Activated T-cell treated with anti-CD3 and anti-CD28 coated beads for 24 hours (primary cell): Measurements from ENCODE around the gene IVD.

Experiments used
- DNase-seq: peaks from one replicate; pipeline ENCODE4 v3.0.0-alpha.2; 2020; ENCODE audit warnings: low read depth

The IVD gene

DNA sequence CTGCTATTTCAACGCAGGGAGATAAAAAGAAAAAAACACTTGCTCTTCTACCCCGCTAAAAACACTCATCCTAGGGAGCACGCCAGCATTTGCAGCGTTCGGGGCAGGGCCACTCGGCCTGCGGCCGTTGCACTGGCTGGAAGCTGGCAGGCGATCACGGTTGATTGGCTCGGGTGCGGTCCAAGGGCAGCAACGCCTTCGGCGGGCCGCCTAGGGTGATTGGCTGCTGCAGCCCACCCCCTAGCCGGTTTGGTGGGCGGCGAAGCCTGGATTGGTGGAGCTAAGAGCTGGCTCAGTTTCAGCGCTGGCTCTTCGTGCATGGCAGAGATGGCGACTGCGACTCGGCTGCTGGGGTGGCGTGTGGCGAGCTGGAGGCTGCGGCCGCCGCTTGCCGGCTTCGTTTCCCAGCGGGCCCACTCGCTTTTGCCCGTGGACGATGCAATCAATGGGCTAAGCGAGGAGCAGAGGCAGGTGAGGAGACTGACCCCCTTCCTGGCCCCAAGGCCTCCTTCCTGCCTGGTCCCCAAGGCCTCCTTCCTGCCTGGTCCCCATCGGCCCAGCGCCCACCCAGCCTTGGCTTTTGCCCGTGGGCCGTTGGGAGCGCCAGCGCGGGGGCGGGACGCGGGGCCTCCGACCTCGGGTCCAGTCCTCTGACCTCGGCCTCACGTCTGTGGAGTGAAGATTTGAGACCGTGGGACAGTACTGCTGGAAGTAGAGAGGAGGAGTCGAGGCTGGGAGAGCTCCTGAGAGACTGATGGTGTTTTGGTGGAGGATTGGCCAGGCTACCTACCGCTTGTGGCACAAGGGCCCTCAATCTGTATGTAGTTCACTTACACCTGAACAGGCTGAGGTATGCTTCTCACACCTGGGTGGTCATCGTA is at the start of gene IVD:
Gene IVD, plus strand, starts transcription at position 295 of the 881 bp plus-strand sequence. Its CDS starts 33 bp downstream, at position 328.
- DNase-seq: peak; percentile 92

DNA sequence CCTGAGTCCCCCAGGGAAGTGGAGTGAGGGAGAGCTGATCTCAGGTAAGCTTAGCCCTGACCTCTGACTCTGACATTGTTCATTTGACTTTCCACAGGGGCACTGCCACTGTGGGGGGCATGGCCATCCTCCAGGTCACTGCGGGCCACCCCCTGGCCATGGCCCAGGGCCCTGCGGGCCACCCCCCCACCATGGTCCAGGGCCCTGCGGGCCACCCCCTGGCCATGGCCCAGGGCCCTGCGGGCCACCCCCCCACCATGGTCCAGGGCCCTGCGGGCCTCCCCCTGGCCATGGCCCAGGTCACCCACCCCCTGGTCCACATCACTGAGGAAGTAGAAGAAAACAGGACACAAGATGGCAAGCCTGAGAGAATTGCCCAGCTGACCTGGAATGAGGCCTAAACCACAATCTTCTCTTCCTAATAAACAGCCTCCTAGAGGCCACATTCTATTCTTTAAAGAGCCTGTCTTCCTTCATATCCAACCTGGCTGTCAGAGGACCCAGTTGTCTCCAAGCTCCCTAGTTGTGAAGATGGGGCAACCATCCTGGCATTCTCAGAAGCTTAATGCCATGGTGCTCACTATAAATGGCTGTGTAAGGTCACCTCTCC is 49.5 kb upstream of the IVD start:
- no peak for DNase-seq

DNA sequence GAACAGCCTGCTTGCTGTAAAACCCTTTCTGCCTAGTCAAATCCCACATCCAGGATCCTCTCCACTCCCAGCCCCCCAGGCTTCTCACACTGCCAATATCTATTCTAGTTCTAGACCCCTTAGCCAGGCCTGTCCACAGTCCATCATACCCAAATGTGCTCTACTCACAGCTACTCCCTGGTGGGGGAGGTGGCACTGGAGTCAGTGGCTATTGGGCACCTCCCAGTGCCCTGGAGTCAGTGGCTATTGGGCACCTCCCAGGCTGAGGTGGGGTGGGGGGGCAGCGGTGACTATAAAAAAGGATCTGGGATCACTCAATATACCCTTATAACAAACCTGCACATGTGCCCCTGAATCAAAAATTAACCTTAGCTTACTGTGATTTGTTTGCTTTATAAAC is 48.3 kb upstream of the IVD start:
- DNase-seq: no peak

DNA sequence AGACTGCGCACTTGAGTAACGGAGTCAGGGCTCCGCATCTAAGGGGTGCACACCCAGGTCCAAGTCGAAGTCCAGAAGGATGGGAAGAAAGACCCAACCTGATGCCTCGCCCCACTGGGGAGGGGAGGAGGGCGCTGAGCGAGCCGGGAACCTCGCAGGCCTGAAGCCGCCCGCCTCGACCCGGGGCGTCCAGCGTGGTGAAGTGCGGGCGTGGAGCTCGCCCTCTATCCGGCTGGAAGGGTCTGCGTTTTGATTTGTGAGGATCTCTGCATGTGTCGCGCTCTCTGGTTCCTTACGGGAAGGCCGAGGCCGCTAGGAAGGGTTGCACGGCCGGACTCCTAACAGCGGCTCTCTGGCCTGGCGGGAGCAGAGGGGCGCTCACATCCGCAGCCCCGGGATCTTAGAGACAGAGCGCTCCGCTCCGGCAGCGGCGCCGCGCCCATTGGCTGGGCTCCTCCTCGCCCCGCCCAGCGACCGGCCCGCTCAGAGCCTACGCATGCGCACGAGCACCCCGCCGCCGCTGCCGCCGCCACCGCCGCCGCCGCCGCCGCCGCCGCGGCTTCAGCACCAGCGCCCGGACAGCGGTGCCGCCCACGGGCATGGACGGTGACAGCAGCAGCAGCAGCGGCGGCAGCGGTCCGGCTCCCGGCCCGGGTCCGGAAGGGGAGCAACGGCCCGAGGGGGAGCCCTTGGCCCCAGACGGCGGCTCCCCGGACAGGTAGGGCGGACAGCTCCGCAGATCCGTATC is 47.7 kb upstream of the IVD start, which contains the start of gene DISP2:
Gene DISP2, plus strand, starts transcription at position 497 of the 748 bp plus-strand sequence. Its CDS starts 103 bp downstream, at position 600.
- peak; percentile 86 for DNase-seq

DNA sequence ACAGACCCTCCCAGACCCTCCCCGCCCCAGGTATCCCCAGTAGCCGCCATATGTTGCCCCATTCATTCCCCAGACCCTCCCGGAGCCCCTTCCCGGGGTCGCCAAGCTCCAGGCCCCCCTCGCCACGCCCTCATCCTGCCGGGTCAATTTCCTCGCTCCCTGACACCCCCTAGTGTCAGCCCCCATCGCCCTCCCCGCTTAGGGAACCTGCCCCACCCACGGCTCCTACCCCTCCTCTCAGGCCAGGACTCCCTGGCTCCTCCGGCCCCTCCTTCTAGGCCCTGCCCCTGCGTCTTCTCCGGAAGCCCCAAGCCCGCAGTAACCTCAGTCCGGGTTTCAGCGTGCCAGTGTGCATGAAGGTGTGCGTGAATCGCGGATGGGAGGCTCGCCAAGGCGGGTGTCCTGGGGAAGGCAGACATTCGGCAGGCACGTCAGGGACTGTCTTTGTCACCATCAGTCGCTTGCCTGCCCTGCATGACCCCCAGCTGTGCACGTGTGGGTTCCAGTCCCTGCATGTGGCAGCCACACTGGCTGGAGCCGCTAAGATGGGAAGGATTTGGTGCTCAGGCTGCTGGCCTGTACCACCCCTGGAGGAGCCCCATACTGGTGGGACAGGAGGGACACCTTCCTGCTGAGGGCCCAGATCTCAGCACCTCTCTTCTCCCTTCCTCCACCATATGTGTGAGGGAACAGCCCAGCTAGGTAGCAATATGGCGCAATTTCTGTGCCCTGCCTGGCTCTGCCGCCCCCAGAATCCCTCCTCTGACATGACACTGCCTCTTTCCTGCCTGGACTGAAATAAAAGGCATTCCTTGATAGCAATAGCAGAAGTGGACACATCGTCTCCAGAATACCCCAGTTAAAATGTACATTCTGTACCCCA is 46.9 kb upstream of the IVD start:
- no peak for DNase-seq

DNA sequence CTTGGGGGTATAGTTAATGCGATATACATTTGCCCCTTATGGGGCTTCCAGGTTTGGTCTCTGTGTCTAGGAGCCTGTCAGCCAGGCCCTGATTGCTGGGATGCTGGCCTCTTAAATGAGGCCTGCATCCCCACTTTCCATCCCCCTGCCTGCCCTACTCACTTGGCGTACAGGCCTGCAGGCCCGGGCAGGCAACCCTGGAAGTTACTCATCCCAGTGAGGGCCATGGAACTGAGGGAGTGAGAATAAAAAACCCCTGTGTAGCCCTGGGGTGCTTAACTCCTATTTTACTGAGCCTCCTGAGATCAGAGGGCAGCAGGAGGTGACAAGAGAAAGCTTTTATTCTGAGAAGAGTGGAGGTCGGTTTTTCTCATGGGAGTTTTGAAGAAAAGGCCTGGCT is 45.6 kb upstream of the IVD start:
- DNase-seq: no peak

DNA sequence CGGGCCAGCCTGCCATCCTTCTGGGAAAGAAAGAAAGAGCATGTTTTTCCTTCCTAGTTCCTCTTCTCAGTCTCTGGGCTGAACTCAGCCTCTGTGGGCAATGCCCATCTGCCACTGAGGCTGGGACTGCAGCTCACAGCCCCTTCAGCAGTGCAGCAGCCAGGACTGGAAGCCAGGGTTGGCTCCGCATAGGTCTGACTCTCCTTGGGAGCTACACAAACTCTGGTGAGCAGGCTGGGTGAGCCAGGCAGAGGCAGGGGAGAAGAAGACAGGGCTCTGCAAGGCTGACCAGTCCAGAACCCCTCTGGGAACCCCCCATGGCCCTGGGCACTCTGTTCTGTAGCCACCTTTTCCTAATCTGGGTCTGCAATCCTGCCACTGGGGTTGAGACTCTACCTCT is 44.0 kb upstream of the IVD start:
- no peak for DNase-seq

DNA sequence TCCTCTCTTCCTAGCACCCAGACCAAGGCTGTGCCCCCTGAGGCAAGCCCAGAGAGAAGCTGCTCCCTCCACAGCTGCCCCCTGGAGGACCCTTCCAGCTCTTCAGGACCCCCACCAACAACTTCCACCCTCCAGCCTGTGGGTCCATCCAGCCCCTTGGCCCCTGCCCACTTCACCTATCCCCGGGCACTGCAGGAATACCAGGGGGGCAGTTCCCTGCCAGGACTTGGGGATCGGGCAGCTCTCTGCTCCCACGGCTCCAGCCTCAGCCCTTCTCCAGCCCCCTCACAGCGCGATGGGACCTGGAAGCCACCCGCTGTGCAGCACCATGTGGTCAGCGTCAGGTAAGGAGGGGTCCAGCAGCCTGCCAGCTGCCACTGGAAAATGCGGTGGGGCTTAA is 42.0 kb upstream of the IVD start:
- DNase-seq: no peak

DNA sequence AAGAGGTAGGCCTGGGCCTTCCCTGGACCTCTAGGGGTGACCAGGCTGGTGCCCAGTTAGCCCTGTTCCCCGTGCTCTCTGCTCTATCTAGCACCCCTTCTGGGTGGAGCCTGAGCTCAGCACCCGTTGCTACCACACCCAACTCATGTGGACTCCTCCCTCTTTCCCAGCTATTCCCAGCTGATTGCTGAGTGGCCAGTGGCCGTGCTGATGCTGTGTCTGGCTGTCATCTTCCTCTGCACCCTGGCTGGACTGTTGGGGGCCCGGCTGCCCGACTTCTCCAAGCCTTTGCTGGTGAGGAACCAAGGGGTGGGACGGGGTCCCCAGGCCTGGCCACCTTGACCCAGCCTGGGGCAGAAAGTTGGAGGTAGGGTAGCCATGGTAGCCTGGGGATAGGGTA is 41.3 kb upstream of the IVD start:
- no peak for DNase-seq

DNA sequence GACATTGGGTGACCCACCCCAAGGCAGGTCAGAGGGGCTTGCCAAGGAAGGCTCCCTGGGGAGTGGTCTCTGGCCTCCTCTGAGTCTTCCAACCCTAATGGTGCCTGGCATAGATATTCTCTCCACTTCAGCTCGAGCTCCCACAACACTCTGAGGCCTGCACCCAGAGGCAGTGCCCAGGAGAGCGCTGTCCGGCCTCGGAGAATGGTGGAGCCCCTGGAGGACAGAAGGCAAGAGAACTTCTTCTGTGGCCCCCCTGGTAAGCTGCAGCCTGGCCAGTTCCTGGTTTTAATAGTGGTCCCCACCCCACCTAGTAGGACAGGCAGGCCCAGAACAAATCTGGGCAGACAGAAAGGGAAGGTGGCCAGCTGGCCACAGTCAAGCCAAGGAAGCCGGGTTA is 40.6 kb upstream of the IVD start:
- no peak for DNase-seq

DNA sequence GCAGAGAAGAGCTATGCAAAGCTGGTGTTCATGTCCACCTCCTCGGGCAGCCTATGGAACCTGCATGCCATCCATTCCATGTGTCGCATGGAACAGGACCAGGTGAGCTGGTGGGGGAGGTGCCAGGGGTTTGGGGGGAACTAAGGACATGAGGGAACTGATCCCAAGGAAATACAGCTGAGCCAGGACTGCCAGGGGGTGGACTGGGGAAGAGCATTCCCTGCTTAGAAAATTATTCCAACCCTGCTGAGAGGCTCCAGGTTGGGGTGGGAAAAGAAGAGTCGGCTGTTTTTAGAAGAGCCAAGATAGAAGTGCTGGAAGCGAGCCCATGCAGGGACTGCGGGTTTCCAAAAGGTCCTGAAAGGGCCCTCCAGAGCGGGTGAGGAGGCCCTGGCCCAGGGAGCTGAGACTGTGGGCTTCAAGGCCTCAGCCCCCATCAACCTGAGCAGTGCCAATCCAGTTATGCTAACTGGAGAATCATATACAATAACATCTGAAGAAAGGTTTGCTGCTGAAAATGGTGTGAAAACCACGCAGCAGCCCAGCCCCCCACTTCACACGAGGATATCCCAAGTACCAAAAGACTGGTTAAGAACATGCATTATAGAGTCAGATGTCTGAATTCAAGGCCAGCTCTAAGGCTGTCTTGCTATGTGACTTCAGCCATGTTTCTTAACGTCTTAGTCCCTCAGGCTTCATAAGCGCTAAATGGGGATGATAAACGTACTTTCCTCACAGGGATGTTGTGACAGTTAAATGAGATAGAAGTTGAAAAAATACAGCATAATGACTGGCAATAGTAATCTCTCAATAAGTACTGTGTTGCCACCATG is 39.8 kb upstream of the IVD start:
- DNase-seq: no peak

DNA sequence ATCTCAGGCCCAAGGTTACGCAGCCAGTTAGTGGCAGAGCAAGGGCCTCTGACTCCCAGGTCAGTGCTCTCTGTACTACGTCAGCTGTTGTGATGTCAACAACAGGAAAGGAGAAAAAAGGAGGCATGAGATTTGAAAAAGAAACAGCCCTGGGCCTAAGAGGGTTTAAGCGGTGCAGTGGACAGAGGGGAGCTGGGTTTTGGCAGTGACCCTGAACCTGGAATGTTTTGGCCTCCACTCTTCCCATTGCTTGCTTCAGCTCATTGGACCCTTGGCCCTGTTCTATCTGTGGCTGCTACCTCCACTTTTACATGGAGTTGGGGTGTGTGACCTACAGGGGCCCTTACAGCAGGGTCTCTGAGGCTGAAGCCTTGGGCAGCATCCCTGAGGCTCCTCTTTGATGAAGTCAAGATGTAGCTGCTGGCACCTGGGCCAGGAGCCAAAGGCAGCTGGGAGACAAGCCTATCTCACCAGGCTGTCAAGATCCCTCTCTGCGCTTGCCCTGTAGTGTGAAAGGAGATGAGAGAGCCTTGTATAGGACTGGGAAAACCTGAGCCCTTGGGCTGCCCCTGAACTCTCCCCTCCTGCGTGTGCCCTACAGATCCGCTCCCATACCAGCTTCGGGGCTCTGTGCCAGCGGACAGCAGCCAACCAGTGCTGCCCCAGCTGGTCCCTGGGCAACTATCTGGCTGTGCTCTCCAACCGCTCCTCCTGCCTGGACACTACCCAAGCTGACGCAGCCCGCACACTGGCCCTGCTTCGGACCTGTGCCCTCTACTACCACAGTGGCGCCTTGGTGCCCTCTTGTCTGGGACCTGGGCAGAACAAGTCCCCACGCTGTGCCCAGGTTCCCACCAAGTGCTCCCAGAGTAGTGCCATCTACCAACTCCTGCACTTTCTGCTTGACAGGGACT is 38.9 kb upstream of the IVD start:
- no peak for DNase-seq

DNA sequence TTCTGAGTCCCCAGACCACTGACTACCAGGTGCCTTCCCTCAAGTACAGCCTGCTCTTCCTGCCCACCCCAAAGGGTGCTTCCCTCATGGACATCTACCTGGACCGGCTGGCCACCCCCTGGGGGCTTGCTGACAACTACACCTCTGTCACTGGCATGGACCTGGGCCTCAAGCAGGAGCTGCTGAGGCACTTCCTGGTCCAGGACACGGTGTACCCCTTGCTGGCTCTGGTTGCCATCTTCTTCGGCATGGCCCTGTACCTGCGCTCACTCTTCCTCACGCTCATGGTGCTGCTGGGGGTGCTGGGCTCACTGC is 38.3 kb upstream of the IVD start:
- no peak for DNase-seq

DNA sequence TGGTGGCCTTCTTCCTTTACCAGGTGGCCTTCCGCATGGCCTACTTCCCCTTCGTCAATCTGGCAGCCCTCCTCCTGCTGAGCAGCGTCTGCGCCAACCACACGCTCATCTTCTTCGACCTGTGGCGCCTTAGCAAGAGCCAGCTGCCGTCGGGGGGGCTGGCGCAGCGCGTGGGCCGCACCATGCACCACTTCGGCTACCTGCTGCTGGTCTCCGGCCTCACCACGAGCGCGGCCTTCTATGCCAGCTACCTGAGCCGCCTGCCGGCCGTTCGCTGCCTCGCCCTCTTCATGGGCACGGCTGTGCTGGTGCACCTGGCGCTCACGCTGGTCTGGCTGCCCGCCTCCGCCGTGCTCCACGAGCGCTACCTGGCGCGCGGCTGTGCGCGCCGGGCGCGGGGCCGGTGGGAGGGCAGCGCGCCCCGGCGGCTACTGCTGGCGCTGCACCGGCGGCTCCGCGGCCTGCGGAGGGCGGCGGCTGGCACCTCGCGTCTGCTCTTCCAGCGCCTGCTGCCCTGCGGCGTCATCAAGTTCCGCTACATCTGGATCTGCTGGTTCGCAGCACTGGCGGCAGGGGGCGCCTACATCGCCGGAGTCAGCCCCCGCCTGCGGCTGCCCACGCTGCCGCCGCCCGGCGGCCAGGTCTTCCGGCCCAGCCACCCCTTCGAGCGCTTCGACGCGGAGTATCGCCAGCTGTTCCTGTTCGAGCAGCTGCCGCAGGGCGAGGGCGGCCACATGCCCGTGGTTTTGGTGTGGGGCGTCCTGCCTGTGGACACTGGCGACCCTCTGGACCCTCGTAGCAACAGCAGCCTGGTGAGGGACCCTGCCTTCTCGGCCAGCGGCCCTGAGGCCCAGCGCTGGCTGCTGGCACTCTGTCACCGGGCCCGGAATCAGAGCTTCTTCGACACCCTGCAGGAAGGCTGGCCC is 37.6 kb upstream of the IVD start:
- DNase-seq: peak; percentile 82

DNA sequence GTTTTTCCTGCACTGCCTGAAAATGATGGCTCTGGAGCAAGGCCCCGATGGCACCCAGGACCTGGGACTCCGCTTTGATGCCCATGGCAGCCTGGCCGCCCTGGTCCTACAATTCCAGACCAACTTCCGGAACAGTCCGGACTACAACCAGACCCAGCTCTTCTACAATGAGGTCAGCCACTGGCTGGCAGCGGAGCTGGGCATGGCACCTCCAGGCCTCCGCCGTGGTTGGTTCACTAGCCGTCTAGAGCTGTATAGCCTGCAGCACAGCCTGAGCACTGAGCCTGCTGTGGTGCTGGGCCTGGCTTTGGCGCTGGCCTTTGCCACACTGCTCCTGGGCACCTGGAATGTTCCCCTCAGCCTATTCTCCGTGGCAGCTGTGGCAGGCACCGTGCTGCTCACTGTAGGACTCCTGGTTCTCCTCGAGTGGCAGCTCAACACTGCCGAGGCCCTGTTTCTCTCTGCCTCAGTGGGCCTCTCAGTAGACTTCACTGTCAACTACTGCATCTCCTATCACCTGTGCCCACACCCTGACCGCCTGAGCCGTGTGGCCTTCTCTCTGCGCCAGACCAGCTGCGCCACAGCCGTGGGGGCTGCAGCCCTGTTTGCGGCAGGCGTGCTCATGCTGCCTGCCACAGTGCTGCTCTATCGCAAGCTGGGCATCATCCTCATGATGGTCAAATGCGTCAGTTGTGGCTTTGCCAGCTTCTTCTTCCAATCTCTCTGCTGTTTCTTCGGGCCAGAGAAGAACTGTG is 36.7 kb upstream of the IVD start:
- no peak for DNase-seq

DNA sequence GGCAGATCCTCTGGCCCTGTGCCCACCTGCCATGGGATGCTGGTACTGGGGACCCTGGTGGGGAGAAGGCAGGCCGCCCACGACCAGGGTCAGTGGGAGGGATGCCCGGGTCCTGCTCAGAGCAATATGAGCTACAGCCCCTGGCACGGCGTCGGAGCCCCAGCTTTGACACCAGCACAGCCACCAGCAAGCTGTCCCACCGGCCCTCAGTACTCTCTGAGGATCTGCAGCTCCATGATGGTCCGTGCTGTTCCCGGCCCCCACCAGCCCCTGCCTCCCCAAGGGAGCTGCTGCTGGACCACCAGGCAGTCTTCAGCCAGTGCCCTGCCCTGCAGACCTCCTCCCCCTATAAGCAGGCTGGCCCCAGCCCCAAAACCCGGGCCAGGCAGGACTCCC is 36.1 kb upstream of the IVD start:
- DNase-seq: no peak

DNA sequence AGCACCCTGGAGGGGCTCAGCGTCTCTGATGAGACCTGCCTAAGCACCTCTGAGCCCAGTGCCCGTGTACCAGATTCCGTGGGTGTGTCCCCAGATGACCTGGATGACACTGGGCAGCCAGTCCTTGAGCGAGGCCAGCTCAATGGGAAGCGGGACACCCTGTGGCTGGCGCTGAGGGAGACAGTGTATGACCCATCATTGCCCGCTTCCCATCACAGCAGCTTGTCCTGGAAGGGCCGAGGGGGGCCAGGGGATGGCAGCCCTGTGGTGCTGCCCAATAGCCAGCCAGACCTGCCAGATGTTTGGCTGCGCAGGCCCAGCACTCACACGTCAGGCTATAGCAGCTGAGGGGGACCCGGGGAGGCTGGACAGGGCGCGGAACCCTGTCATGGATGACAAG is 35.6 kb upstream of the IVD start:
- DNase-seq: no peak

DNA sequence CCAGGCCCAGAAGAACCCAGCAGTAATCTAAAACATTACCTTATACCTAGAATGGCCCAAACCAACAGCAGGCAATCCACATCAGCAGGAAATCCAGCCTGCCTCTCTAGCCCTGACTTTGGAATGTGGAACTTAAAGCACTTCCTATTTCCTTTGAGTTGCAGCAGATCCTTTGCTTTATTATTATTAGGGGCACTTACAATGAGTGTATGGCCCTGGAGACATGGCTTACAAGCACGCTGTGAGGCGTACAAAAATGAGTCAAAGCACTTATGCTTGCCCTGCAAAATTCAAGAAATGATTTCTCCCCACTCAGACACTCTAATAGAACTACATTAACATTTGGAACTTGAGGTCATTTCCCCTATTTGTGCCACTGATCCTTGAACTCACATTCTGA is 32.6 kb upstream of the IVD start:
- no peak for DNase-seq
